Measurements from ENCODE around the gene UXS1. TPM values are rescaled to one million over a fixed set of nuclear protein-coding genes. Genes with fewer than 3 reads are reported as not detected.

UXS1 gene
- total RNA-seq, 1 donor from 2014 or later, result 27.4 TPM

DNA sequence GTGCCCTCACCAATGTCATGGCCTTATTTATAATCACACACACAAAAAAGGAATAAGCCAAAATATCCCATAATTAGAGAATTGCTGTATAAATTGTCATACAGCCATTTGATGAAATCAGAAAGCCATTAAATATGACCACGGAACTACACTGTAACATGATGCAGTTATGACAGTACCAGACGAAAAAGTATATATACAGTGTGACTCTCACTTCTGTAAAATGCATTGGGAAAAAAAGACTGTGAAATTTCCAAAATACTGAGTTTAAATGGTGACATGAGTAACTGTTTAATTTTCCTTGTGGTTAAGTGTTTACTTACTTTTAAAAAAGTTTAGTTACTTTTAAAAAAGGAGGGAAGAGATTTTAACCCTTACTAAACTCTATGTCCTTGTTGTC is 25.4 kb downstream of the UXS1 start:
- ATAC-seq, result no peak
- intact Hi-C loops (cut with DNase I), result no loop called here
- no peak for DNase-seq (ENCODE audit: missing footprints)

DNA sequence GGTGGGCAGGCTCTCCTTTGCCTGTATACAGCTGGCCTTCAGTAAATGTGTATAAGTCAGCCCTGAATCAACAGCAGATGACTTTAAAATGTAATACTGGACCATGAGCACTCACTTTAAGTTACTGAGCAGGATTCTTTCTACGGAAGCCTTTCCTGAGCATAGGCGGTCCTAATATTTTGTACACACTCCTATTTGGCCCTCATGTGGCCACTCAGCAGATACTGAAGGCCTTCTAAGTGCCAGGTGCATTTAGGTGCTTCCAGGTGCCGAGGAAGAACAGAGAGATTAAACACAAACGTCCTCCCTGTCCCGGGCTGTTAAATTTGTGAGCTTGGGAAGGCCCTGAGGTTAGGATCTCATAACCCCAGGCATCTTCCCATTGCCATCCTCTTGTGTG is 27.0 kb downstream of the UXS1 start:
- DNase-seq (ENCODE audit: missing footprints), result no peak
- intact Hi-C loops (cut with DNase I), result no loop called here

DNA sequence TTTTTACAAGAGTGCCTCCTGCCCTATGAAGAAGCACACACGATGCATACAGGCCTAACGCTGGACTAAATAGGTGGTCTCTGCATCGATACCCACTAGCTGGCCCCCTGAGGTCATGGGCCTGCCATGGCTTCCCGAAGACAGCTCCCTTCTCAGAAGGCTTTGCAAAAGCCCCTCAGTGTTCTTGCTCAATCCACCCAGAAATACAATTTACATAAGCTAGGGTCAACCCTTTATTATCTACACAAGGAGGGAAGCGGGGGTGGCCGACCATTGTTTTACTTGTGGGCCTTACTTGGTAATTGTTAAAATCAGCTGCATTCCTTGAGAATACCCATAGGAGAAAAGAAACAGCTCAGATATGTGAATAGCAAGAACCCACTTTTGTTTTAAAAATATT is 28.5 kb downstream of the UXS1 start:
- ATAC-seq (no peak), DNase-seq (ENCODE audit: missing footprints) (no peak)
- intact Hi-C loops (cut with DNase I), result no loop called here

More for the DNA sequence above, 27.0 kb downstream of the UXS1 start:
- ATAC-seq, result no peak

GRCh38 chr2:106165029-106165428 is 29.1 kb downstream of the UXS1 start:
- intact Hi-C loops (cut with DNase I), result no loop called here
- no peak for ATAC-seq

GRCh38 chr2:106163948-106164545 is 30.1 kb downstream of the UXS1 start:
- intact Hi-C loops (cut with DNase I), result no loop called here
- ATAC-seq (no peak), DNase-seq (ENCODE audit: missing footprints) (no peak)

More at GRCh38 chr2:106165029-106165428, 29.1 kb downstream of the UXS1 start:
- DNase-seq (ENCODE audit: missing footprints), result no peak

DNA sequence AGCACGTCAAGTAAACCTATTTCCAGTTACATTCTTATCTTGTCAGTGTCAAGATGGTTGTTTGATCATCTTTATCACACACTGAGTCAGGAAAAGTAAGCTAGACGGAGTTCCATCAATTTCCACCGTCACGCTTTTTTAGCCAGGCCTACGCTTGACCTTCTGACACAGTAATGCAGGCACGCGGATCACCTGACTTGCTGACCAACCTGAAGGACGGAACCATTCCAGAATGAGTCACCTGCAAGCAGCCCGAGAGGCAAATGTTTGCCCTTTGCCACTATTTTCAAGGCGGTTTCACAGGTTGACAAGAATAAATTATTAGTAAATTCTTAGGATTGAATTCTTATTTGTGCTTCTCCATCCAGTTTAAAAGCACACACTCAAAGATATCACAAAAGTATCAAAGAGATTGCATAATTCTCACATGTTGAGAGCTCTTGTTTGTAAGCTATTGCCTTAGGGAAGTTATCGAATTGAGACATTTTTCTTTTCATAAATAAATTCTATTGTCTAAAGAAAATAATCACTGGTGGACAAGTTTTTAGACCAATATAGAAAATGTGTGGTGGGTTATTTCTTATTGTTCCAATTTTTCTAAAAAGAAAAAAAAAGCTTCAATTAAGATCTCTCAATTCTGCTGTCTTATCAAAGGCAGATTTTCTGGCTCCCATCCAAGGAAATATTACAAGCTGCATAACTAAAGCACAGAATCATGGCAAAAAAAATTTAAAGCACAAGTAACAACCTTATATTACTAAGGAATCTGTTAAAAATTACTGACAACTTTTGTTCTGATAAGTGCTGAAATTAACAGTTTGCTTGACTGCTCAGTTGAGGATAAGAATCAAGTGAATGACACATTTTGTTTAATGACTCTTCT is 31.9 kb downstream of the UXS1 start:
- no peak for ATAC-seq
- intact Hi-C loops (cut with DNase I), result no loop called here
- no peak for DNase-seq (ENCODE audit: missing footprints)

GRCh38 chr2:106161341-106161740 is 32.8 kb downstream of the UXS1 start:
- DNase-seq (ENCODE audit: missing footprints), result no peak
- intact Hi-C loops (cut with DNase I), result no loop called here
- ATAC-seq, result no peak

GRCh38 chr2:106160786-106161261 is 33.3 kb downstream of the UXS1 start:
- DNase-seq (ENCODE audit: missing footprints) (no peak), ATAC-seq (no peak)

GRCh38 chr2:106159866-106160785 is 34.0 kb downstream of the UXS1 start:
- no peak for DNase-seq (ENCODE audit: missing footprints)
- ATAC-seq, result no peak
- intact Hi-C loops (cut with DNase I), result no loop called here

More at GRCh38 chr2:106160786-106161261, 33.3 kb downstream of the UXS1 start:
- intact Hi-C loops (cut with DNase I), result no loop called here

DNA sequence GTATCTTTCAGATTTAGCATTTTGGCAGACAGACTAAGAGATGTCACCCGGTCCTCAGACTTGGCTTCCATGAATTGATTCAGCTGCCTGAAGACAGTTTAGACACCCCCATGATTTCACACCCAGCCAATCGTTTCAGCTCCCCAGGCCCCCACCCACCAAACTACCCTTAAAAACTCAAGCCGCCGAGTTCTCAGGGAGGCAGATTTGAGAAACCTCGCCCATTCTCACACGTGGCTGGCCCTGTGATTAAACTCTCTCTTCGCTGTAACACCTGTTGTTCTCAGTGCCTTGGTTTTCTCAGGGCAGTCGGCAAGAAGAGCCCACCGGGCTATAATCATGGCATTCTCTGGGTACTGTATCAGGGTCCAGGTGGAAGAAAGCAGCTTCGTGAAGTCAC is 35.2 kb downstream of the UXS1 start:
- no peak for DNase-seq (ENCODE audit: missing footprints)
- intact Hi-C loops (cut with DNase I), result no loop called here
- ATAC-seq, result no peak

GRCh38 chr2:106158131-106158530 is 36.0 kb downstream of the UXS1 start:
- intact Hi-C loops (cut with DNase I), result no loop called here
- no peak for ATAC-seq
- DNase-seq (ENCODE audit: missing footprints), result no peak

DNA sequence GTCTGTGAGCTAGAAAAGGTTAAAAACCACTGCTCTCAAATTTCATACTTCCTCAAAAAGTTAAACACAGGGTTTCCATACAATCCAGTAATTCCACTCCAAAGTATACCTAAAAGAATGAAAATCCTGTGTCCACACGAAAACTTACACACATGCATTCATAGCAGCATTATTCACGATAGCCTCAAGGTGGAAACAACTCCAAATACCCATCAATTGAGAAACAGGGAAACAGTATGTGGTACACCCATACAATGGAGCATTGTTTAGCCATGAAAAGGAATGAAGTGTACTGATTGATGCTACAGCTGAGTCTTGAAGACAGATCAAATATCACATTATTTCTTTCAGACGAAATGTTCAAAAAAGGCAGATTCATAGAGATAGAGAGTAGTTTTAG is 36.7 kb downstream of the UXS1 start:
- ATAC-seq (no peak), DNase-seq (ENCODE audit: missing footprints) (no peak)
- intact Hi-C loops (cut with DNase I), result no loop called here

DNA sequence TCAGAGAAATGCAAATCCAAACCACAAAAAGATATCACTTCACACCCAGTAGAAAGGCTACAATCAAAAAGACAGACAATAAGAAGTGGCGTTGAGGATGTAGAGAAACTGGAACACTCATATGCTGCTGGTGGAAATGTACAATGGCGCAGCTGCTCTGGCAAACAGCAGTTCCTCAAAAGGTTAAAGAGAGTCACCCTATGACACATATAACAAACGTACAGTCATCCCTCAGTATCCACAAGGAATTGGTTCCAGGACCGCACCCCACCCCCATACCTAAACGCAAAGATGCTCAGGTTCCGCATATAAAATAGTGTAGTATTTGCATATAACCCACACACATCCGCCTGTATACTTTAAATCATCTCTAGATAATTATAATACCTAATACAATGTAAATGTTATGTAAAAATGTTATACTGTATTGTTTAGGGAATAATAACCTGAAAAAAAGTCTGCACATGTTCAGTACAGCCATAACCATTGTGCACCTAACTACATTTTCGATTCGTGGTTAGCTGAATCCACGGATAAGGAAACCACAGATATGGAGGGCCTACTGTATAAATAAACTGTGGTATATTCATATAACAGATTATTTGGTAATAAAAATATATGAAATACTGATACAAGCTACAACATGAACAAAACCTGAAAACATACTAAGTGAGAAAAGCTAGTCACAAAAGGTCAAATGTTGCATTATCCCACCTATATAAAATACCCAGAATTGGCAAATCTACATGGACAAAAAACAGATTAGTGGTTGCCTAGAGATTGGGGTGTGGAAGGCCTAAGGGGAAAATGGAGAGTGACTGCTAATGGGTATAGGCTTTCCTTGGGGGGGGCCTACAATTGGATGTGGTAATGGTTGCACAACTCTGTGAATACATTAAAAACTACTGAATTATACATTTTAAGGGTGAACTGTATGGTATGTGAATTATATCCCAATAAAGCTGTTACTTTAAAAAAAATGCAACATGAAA is 37.5 kb downstream of the UXS1 start:
- ATAC-seq, result no peak
- intact Hi-C loops (cut with DNase I), result no loop called here

DNA sequence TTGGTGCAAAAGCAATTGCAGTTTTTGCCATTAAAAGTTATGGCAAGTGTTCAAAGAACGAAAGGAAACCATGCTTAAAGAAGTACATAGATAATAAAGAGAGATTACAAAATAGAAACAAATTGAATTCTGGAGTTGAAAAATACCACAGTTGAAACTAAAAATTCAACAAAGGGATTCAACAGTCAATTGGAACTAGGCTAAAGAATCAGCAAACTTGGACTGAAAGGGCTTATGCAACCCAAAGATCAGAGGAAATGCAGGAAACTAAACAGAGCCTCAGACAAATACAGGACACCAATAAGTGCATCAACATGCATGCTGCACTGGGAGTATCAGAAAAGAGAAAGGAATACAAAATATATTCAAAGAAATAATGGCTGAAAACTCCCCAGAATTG is 40.3 kb downstream of the UXS1 start:
- ATAC-seq (no peak), DNase-seq (ENCODE audit: missing footprints) (no peak)
- intact Hi-C loops (cut with DNase I), result no loop called here

More for the DNA sequence above, 37.5 kb downstream of the UXS1 start:
- DNase-seq (ENCODE audit: missing footprints), result no peak

- ATAC-seq, result no peak
- no peak for DNase-seq (ENCODE audit: missing footprints)
- intact Hi-C loops (cut with DNase I), result no loop called here
These were observed 46.4 kb downstream of the UXS1 start for GRCh38 chr2:106147665-106148064.

- ATAC-seq, result no peak
- intact Hi-C loops (cut with DNase I), result no loop called here
- no peak for DNase-seq (ENCODE audit: missing footprints)
These were observed 46.9 kb downstream of the UXS1 start for GRCh38 chr2:106147159-106147558.

DNA sequence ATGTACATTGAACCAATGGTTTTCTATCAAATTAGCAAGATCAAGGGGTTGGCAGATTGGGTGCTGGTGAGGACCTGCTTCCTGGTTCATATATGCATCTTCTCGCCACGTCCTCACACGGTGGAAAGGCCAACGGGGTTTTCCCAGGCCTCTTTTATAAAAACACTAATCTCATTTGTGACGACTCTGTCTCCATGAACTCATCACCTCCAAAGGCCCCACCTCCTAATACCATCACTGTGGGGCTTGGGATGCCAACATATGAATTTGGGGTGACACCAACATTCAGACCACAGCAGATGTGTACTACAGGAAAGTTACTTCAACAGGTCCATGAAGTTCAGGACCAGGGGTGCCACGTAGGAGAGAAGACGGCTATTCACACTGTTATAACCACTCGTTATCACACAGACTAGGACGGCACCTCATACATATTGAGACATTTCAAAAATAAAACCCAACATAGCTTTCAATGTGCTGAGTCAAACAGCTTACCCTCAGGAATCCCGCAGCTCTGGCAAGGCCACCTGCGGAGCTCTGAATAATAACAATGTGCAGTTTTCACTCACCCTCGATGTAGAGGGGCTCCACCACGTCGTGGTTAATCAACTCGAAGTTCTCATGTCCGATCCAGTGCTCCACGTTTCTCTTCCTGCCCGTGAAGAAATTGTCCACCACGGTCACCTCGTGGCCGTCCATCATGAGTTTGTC is 49.3 kb downstream of the UXS1 start:
- DNase-seq (ENCODE audit: missing footprints) (no peak), ATAC-seq (no peak)
- intact Hi-C loops (cut with DNase I), result no loop called here

All from Right ventricle myocardium inferior (tissue), 1 donor.